ENCODE data around the gene SUCNR1. TPM values are rescaled to one million over a fixed set of nuclear protein-coding genes. Genes with fewer than 3 reads are reported as not detected.

The SUCNR1 gene
- total and polyA plus RNA-seq, 5 donors from 2014 or later: 0.17 TPM; not detected in 4

DNA sequence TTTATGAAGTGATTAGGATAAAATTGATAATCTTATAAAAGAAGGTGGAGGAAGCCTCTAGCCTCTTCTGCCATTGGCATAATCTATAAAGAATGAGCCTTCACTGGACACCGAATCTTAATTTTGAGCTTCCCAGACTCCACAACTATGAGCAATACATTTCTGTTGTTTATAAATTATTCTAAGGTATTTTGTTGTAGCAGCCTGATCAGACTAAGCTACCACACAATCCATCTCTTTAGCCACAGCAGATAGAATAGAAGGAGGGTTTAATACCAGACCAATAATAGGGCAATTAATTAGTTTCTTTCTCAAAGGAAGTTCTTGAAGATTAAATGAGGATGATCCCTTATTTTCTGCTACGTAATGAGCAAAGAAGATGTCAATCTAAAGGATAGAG is 33.3 kb downstream of the SUCNR1 start:
- Mint-ChIP-seq H3K27ac (no peak overlapping the region), H3K9me3 (peaks cover 0 to 3% (median 0%) of the 10 kb centered on the region in 7 donors), H3K36me3 (no peaks in the 10 kb centered on the region), H3K4me3 (no peak overlapping the region), H3K4me1 (peaks cover 0 to 3% (median 0%) of the 10 kb centered on the region in 4 donors), H3K27me3 (peaks cover 9% of the 10 kb centered on the region)
- H3K9me3 ChIP-seq (ENCODE audit: control insufficient read depth in 2 of 2, low read length in 2 of 2): no peaks in the 10 kb centered on the region
- H3K36me3 ChIP-seq (ENCODE audit: control insufficient read depth, insufficient read depth, low read length): no peaks in the 10 kb centered on the region
- H3K4me3 ChIP-seq (ENCODE audit: low read depth, low read length): no peak overlapping the region
- H3K27me3 ChIP-seq (ENCODE audit: control insufficient read depth, insufficient read depth, low read length): peaks cover 25% of the 10 kb centered on the region
- H3K4me1 ChIP-seq (ENCODE audit: control insufficient read depth, insufficient read depth, low read length, poor library complexity, severe bottlenecking): no peaks in the 10 kb centered on the region
- DNase-seq: no peak
- ATAC-seq (ENCODE audit: low read depth in 2 of 2): no peak
- no peak overlapping the region for H3K27ac ChIP-seq (ENCODE audit: insufficient read depth, low read length, poor library complexity, severe bottlenecking)

DNA sequence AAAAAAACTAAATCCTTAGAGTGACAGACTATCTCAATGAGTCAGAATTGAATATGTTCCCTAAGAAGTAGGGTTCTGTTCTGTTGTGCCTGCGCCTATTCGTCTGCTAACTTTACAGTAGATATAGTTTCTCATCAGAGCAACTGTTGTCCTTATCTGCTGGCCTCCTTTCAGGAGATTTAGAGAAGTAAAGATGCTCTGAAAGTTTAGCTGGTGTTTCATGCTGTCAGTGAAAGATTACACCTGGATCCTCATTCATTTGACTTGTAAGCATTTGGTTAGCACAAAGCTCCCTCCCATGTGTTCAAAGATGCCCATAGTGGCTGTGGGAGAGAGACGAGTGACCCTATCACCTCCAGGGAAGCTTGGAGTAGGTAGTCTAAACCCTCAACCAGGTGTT is 35.0 kb downstream of the SUCNR1 start:
- Mint-ChIP-seq H3K27ac (no peak overlapping the region), H3K4me3 (no peak overlapping the region), H3K27me3 (peaks cover 9% of the 10 kb centered on the region), H3K4me1 (no peaks in the 10 kb centered on the region), H3K36me3 (no peaks in the 10 kb centered on the region), H3K9me3 (peaks cover 0 to 5% (median 0%) of the 10 kb centered on the region in 7 donors)
- Histone ChIP-seq H3K27me3 (ENCODE audit: control insufficient read depth, insufficient read depth, low read length) (peaks cover 24% of the 10 kb centered on the region), H3K4me1 (ENCODE audit: control insufficient read depth, insufficient read depth, low read length, poor library complexity, severe bottlenecking) (no peaks in the 10 kb centered on the region), H3K36me3 (ENCODE audit: control insufficient read depth, insufficient read depth, low read length) (no peaks in the 10 kb centered on the region), H3K9me3 (ENCODE audit: control insufficient read depth in 2 of 2, low read length in 2 of 2) (no peaks in the 10 kb centered on the region), H3K27ac (ENCODE audit: insufficient read depth, low read length, poor library complexity, severe bottlenecking) (no peak overlapping the region), H3K4me3 (ENCODE audit: low read depth, low read length) (no peak overlapping the region)
- DNase-seq (no peak), ATAC-seq (ENCODE audit: low read depth in 2 of 2) (no peak)

DNA sequence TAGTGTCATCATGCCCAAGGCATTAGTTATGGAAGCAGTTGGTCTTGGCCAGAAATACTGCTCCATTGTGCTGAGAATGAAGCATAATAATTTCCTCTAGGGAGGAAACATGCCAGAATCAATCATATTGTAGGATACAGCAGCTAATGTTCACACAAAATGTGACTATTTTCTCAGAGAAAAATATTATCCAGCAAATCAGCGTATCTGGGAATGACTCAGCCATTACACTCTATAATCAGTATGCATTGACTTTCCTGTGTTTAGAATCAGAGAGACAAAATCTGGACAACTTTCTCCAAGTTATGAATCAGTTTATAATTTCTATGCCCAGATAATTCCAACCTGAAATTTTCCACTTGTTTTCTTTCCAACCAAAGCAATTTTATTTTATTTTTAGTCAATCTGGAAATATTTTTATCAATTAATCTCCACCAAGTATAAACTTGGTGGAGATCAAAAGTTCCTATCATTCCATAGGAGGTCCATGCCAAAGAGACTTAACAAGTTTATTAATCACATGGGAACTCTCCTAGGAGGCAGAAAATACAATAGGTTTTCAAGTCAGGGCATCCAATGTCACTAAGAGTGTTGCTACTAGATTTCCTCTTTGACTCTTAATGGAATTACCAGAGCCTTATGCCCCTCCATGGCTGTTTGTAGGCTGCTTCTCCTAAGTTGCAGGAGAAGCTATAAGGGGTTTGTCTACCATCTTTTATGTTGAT is 36.4 kb downstream of the SUCNR1 start:
- Mint-ChIP-seq H3K36me3 (no peaks in the 10 kb centered on the region), H3K9me3 (peaks cover 0 to 5% (median 2%) of the 10 kb centered on the region in 7 donors), H3K27ac (no peak overlapping the region), H3K27me3 (peaks cover 9% of the 10 kb centered on the region), H3K4me3 (no peak overlapping the region), H3K4me1 (no peaks in the 10 kb centered on the region)
- Histone ChIP-seq H3K4me1 (ENCODE audit: control insufficient read depth, insufficient read depth, low read length, poor library complexity, severe bottlenecking) (no peaks in the 10 kb centered on the region), H3K27me3 (ENCODE audit: control insufficient read depth, insufficient read depth, low read length) (peaks cover 24% of the 10 kb centered on the region), H3K4me3 (ENCODE audit: low read depth, low read length) (no peak overlapping the region), H3K27ac (ENCODE audit: insufficient read depth, low read length, poor library complexity, severe bottlenecking) (no peak overlapping the region), H3K9me3 (ENCODE audit: control insufficient read depth in 2 of 2, low read length in 2 of 2) (no peaks in the 10 kb centered on the region), H3K36me3 (ENCODE audit: control insufficient read depth, insufficient read depth, low read length) (no peaks in the 10 kb centered on the region)
- ATAC-seq (ENCODE audit: low read depth in 2 of 2): no peak
- no peak for DNase-seq

DNA sequence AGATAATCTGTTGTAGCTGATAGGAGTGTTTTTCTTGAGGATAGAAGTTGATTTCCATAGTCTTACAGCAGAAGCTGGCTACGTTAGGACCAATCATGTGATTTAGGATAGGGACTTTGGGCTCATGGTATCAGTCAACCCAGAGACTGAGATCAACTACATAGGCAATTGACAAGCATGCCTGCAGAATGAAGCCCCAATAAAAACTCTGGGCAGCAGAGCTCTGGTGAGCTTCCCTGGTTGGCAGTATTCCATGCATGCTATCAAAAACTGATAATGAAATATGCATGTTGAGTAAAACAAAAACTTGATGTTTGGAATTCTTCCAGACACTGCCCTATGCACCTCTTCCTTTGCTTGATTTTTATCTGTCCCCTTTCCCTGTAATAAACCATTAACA is 38.0 kb downstream of the SUCNR1 start:
- Mint-ChIP-seq H3K27me3 (peaks cover 16% of the 10 kb centered on the region), H3K9me3 (peaks cover 0 to 5% (median 2%) of the 10 kb centered on the region in 7 donors), H3K36me3 (no peaks in the 10 kb centered on the region), H3K4me1 (no peaks in the 10 kb centered on the region), H3K27ac (no peak overlapping the region), H3K4me3 (no peak overlapping the region)
- H3K4me1 ChIP-seq (ENCODE audit: control insufficient read depth, insufficient read depth, low read length, poor library complexity, severe bottlenecking): no peaks in the 10 kb centered on the region
- no peaks in the 10 kb centered on the region for H3K36me3 ChIP-seq (ENCODE audit: control insufficient read depth, insufficient read depth, low read length)
- H3K9me3 ChIP-seq (ENCODE audit: control insufficient read depth in 2 of 2, low read length in 2 of 2): no peaks in the 10 kb centered on the region
- no peak for DNase-seq
- H3K27me3 ChIP-seq (ENCODE audit: control insufficient read depth, insufficient read depth, low read length): peaks cover 24% of the 10 kb centered on the region
- no peak overlapping the region for H3K4me3 ChIP-seq (ENCODE audit: low read depth, low read length)
- H3K27ac ChIP-seq (ENCODE audit: insufficient read depth, low read length, poor library complexity, severe bottlenecking): no peak overlapping the region
- no peak for ATAC-seq (ENCODE audit: low read depth in 2 of 2)

DNA sequence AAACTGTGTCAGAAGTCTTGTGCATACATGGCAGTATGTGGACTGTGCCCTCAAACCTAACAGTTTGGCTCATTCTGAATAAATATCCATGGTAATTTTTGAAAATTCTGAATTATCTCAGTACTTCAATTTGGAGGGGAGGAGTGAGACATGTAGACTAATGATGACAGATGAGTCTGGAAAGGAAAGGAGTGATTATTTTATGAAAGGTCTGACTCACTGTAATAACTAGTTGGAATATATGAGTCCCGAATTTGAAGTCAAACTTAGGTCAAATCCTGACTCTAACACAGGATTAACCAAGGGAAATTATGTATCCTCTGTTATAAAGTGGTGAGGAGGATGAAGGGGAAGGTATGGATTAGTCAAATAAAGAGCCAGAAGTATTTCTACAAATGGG is 38.6 kb downstream of the SUCNR1 start:
- no peak overlapping the region for H3K27ac ChIP-seq (ENCODE audit: insufficient read depth, low read length, poor library complexity, severe bottlenecking)
- H3K36me3 Mint-ChIP-seq: no peaks in the 10 kb centered on the region
- H3K4me3 ChIP-seq (ENCODE audit: low read depth, low read length): no peak overlapping the region
- no peaks in the 10 kb centered on the region for H3K4me1 ChIP-seq (ENCODE audit: control insufficient read depth, insufficient read depth, low read length, poor library complexity, severe bottlenecking)
- no peak overlapping the region for H3K27ac Mint-ChIP-seq
- H3K9me3 Mint-ChIP-seq: peaks cover 0 to 5% (median 2%) of the 10 kb centered on the region in 7 donors
- no peaks in the 10 kb centered on the region for H3K36me3 ChIP-seq (ENCODE audit: control insufficient read depth, insufficient read depth, low read length)
- peaks cover 24% of the 10 kb centered on the region for H3K27me3 ChIP-seq (ENCODE audit: control insufficient read depth, insufficient read depth, low read length)
- no peaks in the 10 kb centered on the region for H3K9me3 ChIP-seq (ENCODE audit: control insufficient read depth in 2 of 2, low read length in 2 of 2)
- ATAC-seq (ENCODE audit: low read depth in 2 of 2) (no peak), DNase-seq (no peak)
- H3K27me3 Mint-ChIP-seq: peaks cover 16% of the 10 kb centered on the region
- no peak overlapping the region for H3K4me3 Mint-ChIP-seq
- no peaks in the 10 kb centered on the region for H3K4me1 Mint-ChIP-seq

DNA sequence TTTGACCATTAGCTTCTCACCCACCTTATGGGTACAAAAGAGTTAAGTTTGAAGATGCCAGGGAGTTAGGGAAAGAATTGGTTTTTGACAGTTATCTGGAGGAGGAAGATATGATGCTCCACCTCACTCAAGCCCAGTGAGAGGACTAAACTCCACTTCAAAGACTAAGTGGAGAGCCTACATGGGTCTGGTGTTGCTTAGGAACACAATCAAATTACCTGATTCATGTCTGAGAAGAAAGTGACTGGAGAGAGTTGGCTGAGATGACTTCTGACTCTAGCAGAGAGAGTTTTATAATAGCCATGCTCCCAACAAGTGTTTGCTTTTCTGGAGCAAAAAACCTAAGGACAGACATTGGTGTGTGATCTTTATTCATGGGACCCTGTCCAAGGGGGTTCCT is 43.3 kb downstream of the SUCNR1 start:
- no peak for ATAC-seq (ENCODE audit: low read depth in 2 of 2)
- no peak overlapping the region for H3K4me3 Mint-ChIP-seq
- H3K36me3 Mint-ChIP-seq: no peaks in the 10 kb centered on the region

DNA sequence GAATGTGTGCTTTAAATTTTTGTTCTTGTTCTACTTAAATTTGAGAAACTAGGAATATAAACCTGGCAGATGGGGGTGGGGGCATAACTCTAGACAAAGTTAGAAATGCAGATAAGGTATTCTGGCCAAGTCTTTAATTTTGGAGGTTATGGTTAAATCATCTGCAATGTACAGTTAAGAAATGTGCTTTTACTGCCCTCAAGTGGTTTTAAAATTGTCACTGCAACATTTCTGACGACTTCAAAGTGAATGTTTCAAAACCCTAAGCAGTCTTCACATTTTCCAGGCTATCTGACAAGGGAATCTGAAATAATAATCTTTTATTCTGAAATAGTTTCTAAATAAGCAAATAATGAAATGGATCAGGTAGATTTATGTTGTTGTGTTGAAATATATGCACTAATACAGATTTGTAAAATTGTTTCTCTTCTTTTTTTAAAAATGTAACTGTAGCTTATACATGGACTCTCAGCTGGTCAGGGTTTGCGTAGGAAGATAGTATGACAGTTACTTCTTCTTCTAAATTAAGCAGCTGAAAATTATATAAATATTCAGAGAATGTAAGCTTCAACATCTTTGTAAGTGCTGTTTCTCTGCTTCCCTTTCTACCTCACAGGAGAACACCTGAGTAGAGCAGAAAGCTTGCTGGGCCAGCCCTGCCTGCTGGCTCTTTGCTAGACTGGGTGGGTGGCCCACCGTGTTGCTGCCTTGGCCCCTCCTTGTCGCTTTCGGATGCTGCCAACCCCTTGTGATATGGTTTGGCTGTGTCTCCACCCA is 45.0 kb downstream of the SUCNR1 start:
- no peak for ATAC-seq (ENCODE audit: low read depth in 2 of 2)

More for the DNA sequence above, 43.3 kb downstream of the SUCNR1 start:
- H3K4me1 Mint-ChIP-seq: no peaks in the 10 kb centered on the region
- no peaks in the 10 kb centered on the region for H3K36me3 ChIP-seq (ENCODE audit: control insufficient read depth, insufficient read depth, low read length)
- H3K9me3 ChIP-seq (ENCODE audit: control insufficient read depth in 2 of 2, low read length in 2 of 2): no peaks in the 10 kb centered on the region
- peaks cover 0 to 2% (median 0%) of the 10 kb centered on the region in 7 donors for H3K9me3 Mint-ChIP-seq
- H3K4me3 ChIP-seq (ENCODE audit: low read depth, low read length): no peak overlapping the region
- peaks cover 7% of the 10 kb centered on the region for H3K27me3 Mint-ChIP-seq
- H3K27ac Mint-ChIP-seq: no peak overlapping the region
- H3K27ac ChIP-seq (ENCODE audit: insufficient read depth, low read length, poor library complexity, severe bottlenecking): no peak overlapping the region
- H3K4me1 ChIP-seq (ENCODE audit: control insufficient read depth, insufficient read depth, low read length, poor library complexity, severe bottlenecking): no peaks in the 10 kb centered on the region
- no peak for DNase-seq
- H3K27me3 ChIP-seq (ENCODE audit: control insufficient read depth, insufficient read depth, low read length): peaks cover 3% of the 10 kb centered on the region

More for the DNA sequence above, 45.0 kb downstream of the SUCNR1 start:
- H3K27ac Mint-ChIP-seq: no peak overlapping the region
- no peaks in the 10 kb centered on the region for H3K9me3 ChIP-seq (ENCODE audit: control insufficient read depth in 2 of 2, low read length in 2 of 2)
- H3K9me3 Mint-ChIP-seq: peaks cover 0 to 2% (median 0%) of the 10 kb centered on the region in 7 donors
- no peaks in the 10 kb centered on the region for H3K36me3 Mint-ChIP-seq
- no peak overlapping the region for H3K4me3 Mint-ChIP-seq
- no peaks in the 10 kb centered on the region for H3K36me3 ChIP-seq (ENCODE audit: control insufficient read depth, insufficient read depth, low read length)
- H3K27me3 Mint-ChIP-seq: peaks cover 7% of the 10 kb centered on the region
- no peaks in the 10 kb centered on the region for H3K27me3 ChIP-seq (ENCODE audit: control insufficient read depth, insufficient read depth, low read length)
- DNase-seq: peak in 2 of 3 donors; percentile 22 to 62
- no peaks in the 10 kb centered on the region for H3K4me1 Mint-ChIP-seq
- no peaks in the 10 kb centered on the region for H3K4me1 ChIP-seq (ENCODE audit: control insufficient read depth, insufficient read depth, low read length, poor library complexity, severe bottlenecking)
- H3K27ac ChIP-seq (ENCODE audit: insufficient read depth, low read length, poor library complexity, severe bottlenecking): no peak overlapping the region
- H3K4me3 ChIP-seq (ENCODE audit: low read depth, low read length): no peak overlapping the region

All from CD4-positive, CD25-positive, alpha-beta regulatory T cell (primary cell).